Neutrophil (primary cell): ENCODE results near the gene LONRF3.
A peak's percentile ranks its signal among the peaks of the same experiment; 100 is the strongest.

ENCODE experiments used
- H3K27ac ChIP-seq: fragments of 200-600 bp; sonication (generic); 2 replicates; pipeline ENCODE4 v1.5.1; 2016; ENCODE audit warnings: mild to moderate bottlenecking, moderate library complexity
- H3K27me3 ChIP-seq: fragments of 200-600 bp; sonication (generic); 2 replicates; pipeline ENCODE4 v1.6.0; 2016; ENCODE audit warnings: mild to moderate bottlenecking
- H3K36me3 ChIP-seq: fragments of 200-600 bp; sonication (generic); 2 replicates; pipeline ENCODE4 v1.5.1; 2017
- H3K4me1 ChIP-seq, 2 experiments: fragments of 200-600 bp in 1 of 2; sonication (generic) in 1 of 2; 1 replicate in 1 of 2; 2 replicates in 1 of 2; pipeline versions ENCODE4 v1.5.1 to v1.6.1; 2013 to 2016; ENCODE audit warnings: low read depth in 1 of 2, low read length in 1 of 2, mild to moderate bottlenecking in 1 of 2, moderate library complexity in 1 of 2; ENCODE audit not compliant: control insufficient read depth in 1 of 2, insufficient read depth in 1 of 2
- H3K4me3 ChIP-seq, 2 experiments: fragments of 200-600 bp in 1 of 2; sonication (generic) in 1 of 2; 1 replicate in 1 of 2; 2 replicates in 1 of 2; pipeline ENCODE4 v1.5.1; 2013 to 2016; ENCODE audit warnings: low read depth in 1 of 2, low read length in 1 of 2, mild to moderate bottlenecking in 1 of 2, moderate library complexity in 1 of 2
- H3K9me3 ChIP-seq: fragments of 200-600 bp; sonication (generic); 2 replicates; pipeline ENCODE4 v1.5.1; 2016
- CTCF ChIP-seq: fragments of 200-600 bp; sonication (generic); IDR thresholded peaks from 2 replicates; pipeline ENCODE4 v1.5.1; 2016; ENCODE audit warnings: antibody characterized with exemption

LONRF3 gene

GRCh38 chrX:118975831-118976598 lies 1.6 kb downstream of the LONRF3 start:
- H3K4me3 ChIP-seq = peak overlapping the region; percentile 62 to 68
- no peaks in the 10 kb centered on the region for H3K9me3 ChIP-seq
- peaks cover 41% of the 10 kb centered on the region for H3K27me3 ChIP-seq
- TF ChIP-seq CTCF = no peak
- H3K36me3 ChIP-seq = no peaks in the 10 kb centered on the region
- peaks cover 13 to 19% of the 10 kb centered on the region in 2 experiments for H3K4me1 ChIP-seq
- no peak overlapping the region for H3K27ac ChIP-seq

GRCh38 chrX:118976599-118977340 lies 2.4 kb downstream of the LONRF3 start:
- peak overlapping the region; percentile 62 to 68 for H3K4me3 ChIP-seq
- no peaks in the 10 kb centered on the region for H3K36me3 ChIP-seq
- H3K27ac ChIP-seq = no peak overlapping the region
- TF ChIP-seq CTCF = no peak
- no peaks in the 10 kb centered on the region for H3K9me3 ChIP-seq
- peaks cover 34% of the 10 kb centered on the region for H3K27me3 ChIP-seq
- H3K4me1 ChIP-seq = peaks cover 13 to 19% of the 10 kb centered on the region in 2 experiments

- no peak for TF ChIP-seq CTCF
- no peaks in the 10 kb centered on the region for H3K36me3 ChIP-seq
- no peaks in the 10 kb centered on the region for H3K9me3 ChIP-seq
- H3K4me3 ChIP-seq = no peak overlapping the region
- H3K27ac ChIP-seq = no peak overlapping the region
- peaks cover 13 to 19% of the 10 kb centered on the region in 2 experiments for H3K4me1 ChIP-seq
- H3K27me3 ChIP-seq = peaks cover 27% of the 10 kb centered on the region
Measured at GRCh38 chrX:118977424-118977823, 3.0 kb downstream of the LONRF3 start.

- H3K27me3 ChIP-seq = peaks cover 17% of the 10 kb centered on the region
- no peak overlapping the region for H3K4me3 ChIP-seq
- TF ChIP-seq CTCF = no peak
- no peaks in the 10 kb centered on the region for H3K36me3 ChIP-seq
- peaks cover 9 to 16% of the 10 kb centered on the region in 2 experiments for H3K4me1 ChIP-seq
- no peaks in the 10 kb centered on the region for H3K9me3 ChIP-seq
- H3K27ac ChIP-seq = no peak overlapping the region
Measured at GRCh38 chrX:118978451-118978850, 4.0 kb downstream of the LONRF3 start.

DNA sequence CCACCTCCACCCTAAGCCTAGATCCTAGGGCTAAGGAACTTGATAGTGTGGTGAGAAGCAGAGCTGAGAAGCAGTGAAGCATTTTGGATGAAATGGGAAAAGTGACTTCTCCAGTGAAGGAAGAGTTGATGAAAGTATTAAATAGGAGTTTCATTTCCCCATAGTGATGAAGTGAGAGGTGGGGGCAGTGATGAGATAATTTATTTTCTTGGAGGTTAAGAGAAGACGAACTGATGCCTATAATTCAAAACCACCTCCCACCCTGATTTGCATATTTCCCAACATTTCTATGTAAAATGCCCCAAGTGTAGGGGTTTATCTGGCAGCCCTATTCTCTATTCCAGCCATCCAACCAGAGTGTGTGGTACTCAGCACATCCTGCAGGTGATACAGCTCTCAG lies 6.3 kb downstream of the LONRF3 start:
- Histone ChIP-seq H3K27me3 (no peaks in the 10 kb centered on the region), H3K36me3 (no peaks in the 10 kb centered on the region), H3K4me3 (no peak overlapping the region), H3K4me1 (peaks cover 0 to 6% of the 10 kb centered on the region in 2 experiments), H3K27ac (no peak overlapping the region), H3K9me3 (no peaks in the 10 kb centered on the region)
- TF ChIP-seq CTCF = no peak
